SK-N-SH treated with all-trans-retinoic acid at 6 μM for 48 hours (cell line): ENCODE measurements around the gene TRIM46.

Source experiments
- ATAC-seq: fragments of 200-7000 bp; cut with Tn5 transposase; 3 replicates; pipeline ENCODE4 v1.9.1; 2020; ENCODE audit warnings: mild to moderate bottlenecking, moderate library complexity
- ARNTL ChIP-seq: fragments of 450-650 bp; formaldehyde crosslinking; IDR thresholded peaks from 2 replicates; pipeline ENCODE4 v1.5.0; 2020; ENCODE audit warnings: low read depth, mild to moderate bottlenecking, moderate library complexity, borderline replicate concordance
- BACH2 ChIP-seq: fragments of 250-450 bp; sonication (Bioruptor Pico); IDR thresholded peaks from 2 replicates; pipeline ENCODE4 v1.9.0; 2021; ENCODE audit warnings: mild to moderate bottlenecking, borderline replicate concordance
- CSDC2 ChIP-seq: fragments of 250-450 bp; sonication (Bioruptor Pico); IDR thresholded peaks from 2 replicates; pipeline ENCODE4 v1.5.0; 2020; ENCODE audit warnings: mild to moderate bottlenecking, moderate library complexity
- CSRNP3 ChIP-seq: fragments of 250-450 bp; sonication (Bioruptor Pico); IDR thresholded peaks from 2 replicates; pipeline ENCODE4 v1.5.1; 2021; ENCODE audit warnings: mild to moderate bottlenecking, moderate library complexity
- ESRRG ChIP-seq: fragments of 250-450 bp; sonication (Bioruptor Pico); IDR thresholded peaks from 2 replicates; pipeline ENCODE4 v1.6.1; 2021; ENCODE audit warnings: mild to moderate bottlenecking
- GLIS3 ChIP-seq: fragments of 250-450 bp; sonication (Bioruptor Pico); IDR thresholded peaks from 2 replicates; pipeline ENCODE4 v1.5.0; 2020; ENCODE audit warnings: mild to moderate bottlenecking, moderate library complexity
- ISL1 ChIP-seq: fragments of 250-450 bp; sonication (Bioruptor Pico); IDR thresholded peaks from 2 replicates; pipeline ENCODE4 v2.1.2; 2022; ENCODE audit warnings: mild to moderate bottlenecking, moderate library complexity
- OSR1 ChIP-seq: fragments of 250-450 bp; sonication (Bioruptor Pico); IDR thresholded peaks from 2 replicates; pipeline ENCODE4 v1.8.0; 2022; ENCODE audit warnings: moderate library complexity, mild to moderate bottlenecking, inconsistent platforms
- PPARA ChIP-seq: fragments of 250-450 bp; sonication (Bioruptor Pico); IDR thresholded peaks from 2 replicates; pipeline ENCODE4 v1.5.0; 2020; ENCODE audit warnings: mild to moderate bottlenecking, borderline replicate concordance
- RARB ChIP-seq: fragments of 250-450 bp; sonication (Bioruptor Pico); IDR thresholded peaks from 2 replicates; pipeline ENCODE4 v1.8.0; 2021; ENCODE audit warnings: mild to moderate bottlenecking, moderate library complexity
- SNAI2 ChIP-seq: fragments of 250-450 bp; sonication (Bioruptor Pico); IDR thresholded peaks from 2 replicates; pipeline ENCODE4 v1.5.0; 2020; ENCODE audit warnings: mild to moderate bottlenecking, moderate library complexity
- TCF4 ChIP-seq: fragments of 250-450 bp; sonication (Bioruptor Pico); IDR thresholded peaks from 2 replicates; pipeline ENCODE4 v1.8.0; 2021; ENCODE audit warnings: mild to moderate bottlenecking, moderate library complexity, borderline replicate concordance
- TOX ChIP-seq: fragments of 250-450 bp; sonication (Bioruptor Pico); IDR thresholded peaks from 2 replicates; pipeline ENCODE4 v1.8.0; 2021; ENCODE audit warnings: mild to moderate bottlenecking, moderate library complexity, borderline replicate concordance
- TSHZ2 ChIP-seq: fragments of 250-450 bp; sonication (Bioruptor Pico); IDR thresholded peaks from 2 replicates; pipeline ENCODE4 v1.5.0; 2020; ENCODE audit warnings: mild to moderate bottlenecking, moderate library complexity
- ZC3H10 ChIP-seq: fragments of 250-450 bp; sonication (Bioruptor Pico); IDR thresholded peaks from 2 replicates; pipeline ENCODE4 v1.5.1; 2021; ENCODE audit warnings: mild to moderate bottlenecking, moderate library complexity
- ZFP3 ChIP-seq: fragments of 250-450 bp; sonication (Bioruptor Pico); IDR thresholded peaks from 2 replicates; pipeline ENCODE4 v1.5.0; 2020; ENCODE audit warnings: mild to moderate bottlenecking, moderate library complexity
- ZFP30 ChIP-seq: fragments of 450-650 bp; formaldehyde crosslinking; IDR thresholded peaks from 2 replicates; pipeline ENCODE4 v1.5.0; 2022; ENCODE audit warnings: mild to moderate bottlenecking, moderate library complexity
- ZNF565 ChIP-seq: fragments of 450-650 bp; formaldehyde crosslinking; conservative IDR thresholded peaks from 2 replicates; pipeline ENCODE4 v1.5.0; 2020; ENCODE audit warnings: low read depth, mild to moderate bottlenecking, moderate library complexity
- ZNF70 ChIP-seq: fragments of 450-650 bp; formaldehyde crosslinking; IDR thresholded peaks from 2 replicates; pipeline ENCODE4 v1.5.0; 2020; ENCODE audit warnings: mild to moderate bottlenecking, moderate library complexity
- ZNF8 ChIP-seq: fragments of 450-650 bp; formaldehyde crosslinking; IDR thresholded peaks from 2 replicates; pipeline ENCODE4 v1.5.0; 2020; ENCODE audit warnings: mild to moderate bottlenecking, moderate library complexity
- TF ChIP-seq, protein P1 (sequence below): fragments of 250-450 bp; sonication (Bioruptor Pico); IDR thresholded peaks from 2 replicates; pipeline ENCODE4 v1.8.0; 2020; ENCODE audit warnings: mild to moderate bottlenecking, moderate library complexity, borderline replicate concordance
- TF ChIP-seq, protein P2 (sequence below): fragments of 250-450 bp; sonication (Bioruptor Pico); IDR thresholded peaks from 2 replicates; pipeline ENCODE4 v1.5.1; 2020; ENCODE audit warnings: low read depth, mild to moderate bottlenecking, moderate library complexity
- TF ChIP-seq, protein P3 (sequence below): fragments of 250-450 bp; sonication (Bioruptor Pico); IDR thresholded peaks from 2 replicates; pipeline ENCODE4 v1.8.0; 2021; ENCODE audit warnings: low read depth, mild to moderate bottlenecking, moderate library complexity, borderline replicate concordance

The TRIM46 gene

GRCh38 chr1:155177918-155178281, 4.3 kb downstream of the TRIM46 start:
- no peak for TF ChIP-seq GLIS3 (CRISPR knock-in tag)
- TF ChIP-seq RARB (CRISPR knock-in tag) = no peak
- no peak for TF ChIP-seq PPARA (CRISPR knock-in tag)
- no peak for TF ChIP-seq ZNF70
- TF ChIP-seq ARNTL (CRISPR knock-in tag) = no peak
- TF ChIP-seq TSHZ2 = no peak
- TF ChIP-seq BACH2 (CRISPR knock-in tag) = no peak
- TF ChIP-seq ZFP30 (CRISPR knock-in tag) = no peak
- no peak for TF ChIP-seq CSDC2 (CRISPR knock-in tag)
- no peak for TF ChIP-seq CSRNP3 (CRISPR knock-in tag)
- TF ChIP-seq ZC3H10 = no peak
- no peak for TF ChIP-seq TCF4
- no peak for TF ChIP-seq ESRRG (CRISPR knock-in tag)
- no peak for TF ChIP-seq ZFP3 (CRISPR knock-in tag)
- TF ChIP-seq, protein P1, sequence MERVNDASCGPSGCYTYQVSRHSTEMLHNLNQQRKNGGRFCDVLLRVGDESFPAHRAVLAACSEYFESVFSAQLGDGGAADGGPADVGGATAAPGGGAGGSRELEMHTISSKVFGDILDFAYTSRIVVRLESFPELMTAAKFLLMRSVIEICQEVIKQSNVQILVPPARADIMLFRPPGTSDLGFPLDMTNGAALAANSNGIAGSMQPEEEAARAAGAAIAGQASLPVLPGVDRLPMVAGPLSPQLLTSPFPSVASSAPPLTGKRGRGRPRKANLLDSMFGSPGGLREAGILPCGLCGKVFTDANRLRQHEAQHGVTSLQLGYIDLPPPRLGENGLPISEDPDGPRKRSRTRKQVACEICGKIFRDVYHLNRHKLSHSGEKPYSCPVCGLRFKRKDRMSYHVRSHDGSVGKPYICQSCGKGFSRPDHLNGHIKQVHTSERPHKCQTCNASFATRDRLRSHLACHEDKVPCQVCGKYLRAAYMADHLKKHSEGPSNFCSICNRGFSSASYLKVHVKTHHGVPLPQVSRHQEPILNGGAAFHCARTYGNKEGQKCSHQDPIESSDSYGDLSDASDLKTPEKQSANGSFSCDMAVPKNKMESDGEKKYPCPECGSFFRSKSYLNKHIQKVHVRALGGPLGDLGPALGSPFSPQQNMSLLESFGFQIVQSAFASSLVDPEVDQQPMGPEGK = no peak
- TF ChIP-seq ZNF8 = no peak
- no peak for TF ChIP-seq SNAI2 (CRISPR knock-in tag)
- no peak for TF ChIP-seq ZNF565
- TF ChIP-seq OSR1 (CRISPR knock-in tag) = no peak
- TF ChIP-seq TOX (CRISPR knock-in tag) = no peak
- ATAC-seq = no peak

- no peak for ATAC-seq
- TF ChIP-seq, protein P2, sequence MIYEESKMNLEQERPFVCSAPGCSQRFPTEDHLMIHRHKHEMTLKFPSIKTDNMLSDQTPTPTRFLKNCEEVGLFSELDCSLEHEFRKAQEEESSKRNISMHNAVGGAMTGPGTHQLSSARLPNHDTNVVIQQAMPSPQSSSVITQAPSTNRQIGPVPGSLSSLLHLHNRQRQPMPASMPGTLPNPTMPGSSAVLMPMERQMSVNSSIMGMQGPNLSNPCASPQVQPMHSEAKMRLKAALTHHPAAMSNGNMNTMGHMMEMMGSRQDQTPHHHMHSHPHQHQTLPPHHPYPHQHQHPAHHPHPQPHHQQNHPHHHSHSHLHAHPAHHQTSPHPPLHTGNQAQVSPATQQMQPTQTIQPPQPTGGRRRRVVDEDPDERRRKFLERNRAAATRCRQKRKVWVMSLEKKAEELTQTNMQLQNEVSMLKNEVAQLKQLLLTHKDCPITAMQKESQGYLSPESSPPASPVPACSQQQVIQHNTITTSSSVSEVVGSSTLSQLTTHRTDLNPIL (CRISPR knock-in tag) = no peak
- TF ChIP-seq RARB (CRISPR knock-in tag) (no peak), CSDC2 (CRISPR knock-in tag) (no peak), ZNF565 (no peak), ISL1 (no peak), ARNTL (CRISPR knock-in tag) (no peak), ZNF70 (no peak), TSHZ2 (no peak), OSR1 (CRISPR knock-in tag) (no peak), GLIS3 (CRISPR knock-in tag) (no peak), ESRRG (CRISPR knock-in tag) (no peak), ZFP3 (CRISPR knock-in tag) (no peak), ZNF8 (no peak), TOX (CRISPR knock-in tag) (no peak), CSRNP3 (CRISPR knock-in tag) (no peak), ZFP30 (CRISPR knock-in tag) (no peak), TCF4 (no peak), SNAI2 (CRISPR knock-in tag) (no peak)
- TF ChIP-seq, protein P3, sequence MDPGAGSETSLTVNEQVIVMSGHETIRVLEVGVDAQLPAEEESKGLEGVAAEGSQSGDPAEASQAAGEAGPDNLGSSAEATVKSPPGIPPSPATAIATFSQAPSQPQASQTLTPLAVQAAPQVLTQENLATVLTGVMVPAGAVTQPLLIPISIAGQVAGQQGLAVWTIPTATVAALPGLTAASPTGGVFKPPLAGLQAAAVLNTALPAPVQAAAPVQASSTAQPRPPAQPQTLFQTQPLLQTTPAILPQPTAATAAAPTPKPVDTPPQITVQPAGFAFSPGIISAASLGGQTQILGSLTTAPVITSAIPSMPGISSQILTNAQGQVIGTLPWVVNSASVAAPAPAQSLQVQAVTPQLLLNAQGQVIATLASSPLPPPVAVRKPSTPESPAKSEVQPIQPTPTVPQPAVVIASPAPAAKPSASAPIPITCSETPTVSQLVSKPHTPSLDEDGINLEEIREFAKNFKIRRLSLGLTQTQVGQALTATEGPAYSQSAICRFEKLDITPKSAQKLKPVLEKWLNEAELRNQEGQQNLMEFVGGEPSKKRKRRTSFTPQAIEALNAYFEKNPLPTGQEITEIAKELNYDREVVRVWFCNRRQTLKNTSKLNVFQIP (CRISPR knock-in tag) = no peak
Observed at GRCh38 chr1:155178441-155179111, 4.9 kb downstream of the TRIM46 start.
